Activated naive CD4-positive, alpha-beta T cell (primary cell): Measurements from ENCODE around the gene SPATA16.
"Not testable (repeated sequence)": the region's sequence is repeated elsewhere in the genome, so short reads cannot be mapped to it uniquely, and the experiment has no call there.

Experiments used
- DNase-seq, 4 experiments: peaks; one replicate each; lab custom pipeline; 2025; lab: John Stamatoyannopoulos, UW

The SPATA16 gene

GRCh38 chr3:173004681-173005080 is 136.4 kb downstream of the SPATA16 start:
- DNase-seq, result no peak

GRCh38 chr3:173003956-173004355 is 137.1 kb downstream of the SPATA16 start:
- DNase-seq, result no peak

GRCh38 chr3:173003471-173003870 is 137.6 kb downstream of the SPATA16 start:
- DNase-seq, result no peak

- no peak for DNase-seq
Observed at GRCh38 chr3:173001622-173002021, 139.4 kb downstream of the SPATA16 start.

- DNase-seq, result no peak
Observed at GRCh38 chr3:173000553-173000952, 140.5 kb downstream of the SPATA16 start.

GRCh38 chr3:172993412-172993811 is 147.6 kb downstream of the SPATA16 start:
- no peak for DNase-seq

GRCh38 chr3:172991424-172991996 is 149.5 kb downstream of the SPATA16 start:
- DNase-seq, result no peak

GRCh38 chr3:172989373-172989772 is 151.7 kb downstream of the SPATA16 start:
- DNase-seq, result no peak

GRCh38 chr3:172987273-172987672 is 153.8 kb downstream of the SPATA16 start:
- DNase-seq, result no peak

GRCh38 chr3:172984914-172985313 is 156.1 kb downstream of the SPATA16 start:
- no peak for DNase-seq

GRCh38 chr3:172982736-172983364 is 158.2 kb downstream of the SPATA16 start:
- no peak for DNase-seq

- no peak for DNase-seq
Observed at GRCh38 chr3:172981407-172981983, 159.5 kb downstream of the SPATA16 start.

GRCh38 chr3:172980849-172981248 is 160.2 kb downstream of the SPATA16 start:
- no peak for DNase-seq

GRCh38 chr3:172977696-172978095 is 163.3 kb downstream of the SPATA16 start:
- no peak for DNase-seq

GRCh38 chr3:172974969-172975368 is 166.1 kb downstream of the SPATA16 start:
- no peak for DNase-seq

- no peak for DNase-seq
Observed at GRCh38 chr3:172973799-172974198, 167.2 kb downstream of the SPATA16 start.

GRCh38 chr3:172972717-172973116 is 168.3 kb downstream of the SPATA16 start:
- no peak for DNase-seq

GRCh38 chr3:172972067-172972466 is 169.0 kb downstream of the SPATA16 start:
- no peak for DNase-seq

- no peak for DNase-seq
Observed at GRCh38 chr3:172968646-172969045, 172.4 kb downstream of the SPATA16 start.

GRCh38 chr3:172965256-172965655 is 175.8 kb downstream of the SPATA16 start:
- no peak for DNase-seq

- not testable (repeated sequence) for DNase-seq
Observed at GRCh38 chr3:172960626-172961182, 180.3 kb downstream of the SPATA16 start.

- DNase-seq, result no peak
Observed at GRCh38 chr3:172958565-172958964, 182.5 kb downstream of the SPATA16 start.

GRCh38 chr3:172953571-172953970 is 187.5 kb downstream of the SPATA16 start:
- no peak for DNase-seq
